Measurements from ENCODE around the gene CABS1. TPM values are rescaled to one million over a fixed set of nuclear protein-coding genes. Genes with fewer than 3 reads are reported as not detected.

The CABS1 gene
- polyA plus RNA-seq, 1 experiment, result not detected

DNA sequence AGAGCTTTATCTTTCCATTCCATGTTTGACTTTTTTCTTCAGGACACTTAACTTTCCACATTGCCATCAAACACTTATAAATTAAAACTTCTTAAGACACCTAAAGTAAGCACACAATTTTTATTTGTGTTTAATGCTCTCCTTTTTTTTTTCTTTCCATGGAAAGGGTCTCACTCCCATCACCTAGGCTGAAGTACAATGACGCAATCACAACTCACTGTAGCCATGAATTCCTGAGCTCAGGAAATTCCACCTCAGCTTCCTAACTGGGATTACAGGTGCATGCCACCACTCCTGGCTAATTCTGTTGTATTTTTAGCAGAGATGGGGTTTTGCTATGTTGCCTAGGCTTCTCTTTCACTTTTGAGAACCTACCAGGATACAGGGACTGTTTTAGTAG is 33.0 kb downstream of the CABS1 start:
- POLR2A ChIA-PET, result no interaction called here
- CTCF ChIA-PET, result no interaction called here
- Histone ChIP-seq H3K27me3 (ENCODE audit: control insufficient read depth, insufficient read depth, low read length) (no peaks in the 10 kb centered on the region), H3K36me3 (ENCODE audit: control insufficient read depth, insufficient read depth, low read length) (no peaks in the 10 kb centered on the region), H3K4me3 (ENCODE audit: low read depth, low read length) (no peak overlapping the region)
- TF ChIP-seq, protein P1, sequence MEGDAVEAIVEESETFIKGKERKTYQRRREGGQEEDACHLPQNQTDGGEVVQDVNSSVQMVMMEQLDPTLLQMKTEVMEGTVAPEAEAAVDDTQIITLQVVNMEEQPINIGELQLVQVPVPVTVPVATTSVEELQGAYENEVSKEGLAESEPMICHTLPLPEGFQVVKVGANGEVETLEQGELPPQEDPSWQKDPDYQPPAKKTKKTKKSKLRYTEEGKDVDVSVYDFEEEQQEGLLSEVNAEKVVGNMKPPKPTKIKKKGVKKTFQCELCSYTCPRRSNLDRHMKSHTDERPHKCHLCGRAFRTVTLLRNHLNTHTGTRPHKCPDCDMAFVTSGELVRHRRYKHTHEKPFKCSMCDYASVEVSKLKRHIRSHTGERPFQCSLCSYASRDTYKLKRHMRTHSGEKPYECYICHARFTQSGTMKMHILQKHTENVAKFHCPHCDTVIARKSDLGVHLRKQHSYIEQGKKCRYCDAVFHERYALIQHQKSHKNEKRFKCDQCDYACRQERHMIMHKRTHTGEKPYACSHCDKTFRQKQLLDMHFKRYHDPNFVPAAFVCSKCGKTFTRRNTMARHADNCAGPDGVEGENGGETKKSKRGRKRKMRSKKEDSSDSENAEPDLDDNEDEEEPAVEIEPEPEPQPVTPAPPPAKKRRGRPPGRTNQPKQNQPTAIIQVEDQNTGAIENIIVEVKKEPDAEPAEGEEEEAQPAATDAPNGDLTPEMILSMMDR (IDR thresholded peaks at IDR 0.05; ENCODE audit: insufficient read depth, low read depth, low read length), result no peak
- no peak for DNase-seq (ENCODE audit: low read depth)

DNA sequence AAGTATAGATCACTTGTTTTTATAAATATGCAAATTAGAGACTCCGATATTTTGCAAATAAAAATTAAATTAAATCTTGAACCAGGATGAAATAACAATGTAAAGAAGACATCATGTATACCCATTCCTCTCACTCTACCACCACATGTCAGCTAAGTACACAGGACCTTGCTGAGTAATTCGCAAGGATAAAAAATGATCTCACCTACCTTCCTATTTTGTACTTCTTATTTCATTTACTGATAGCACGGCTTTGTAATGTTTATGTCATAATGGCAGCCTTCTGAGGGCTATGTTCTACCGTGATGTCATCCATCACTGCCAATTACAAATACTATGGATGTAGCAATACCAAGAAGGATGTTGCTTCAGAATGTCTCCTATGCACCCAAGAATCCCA is 37.2 kb downstream of the CABS1 start:
- POLR2A ChIA-PET, result no interaction called here
- DNase-seq (ENCODE audit: low read depth), result no peak
- H3K36me3 ChIP-seq (ENCODE audit: control insufficient read depth, insufficient read depth, low read length), result no peaks in the 10 kb centered on the region

DNA sequence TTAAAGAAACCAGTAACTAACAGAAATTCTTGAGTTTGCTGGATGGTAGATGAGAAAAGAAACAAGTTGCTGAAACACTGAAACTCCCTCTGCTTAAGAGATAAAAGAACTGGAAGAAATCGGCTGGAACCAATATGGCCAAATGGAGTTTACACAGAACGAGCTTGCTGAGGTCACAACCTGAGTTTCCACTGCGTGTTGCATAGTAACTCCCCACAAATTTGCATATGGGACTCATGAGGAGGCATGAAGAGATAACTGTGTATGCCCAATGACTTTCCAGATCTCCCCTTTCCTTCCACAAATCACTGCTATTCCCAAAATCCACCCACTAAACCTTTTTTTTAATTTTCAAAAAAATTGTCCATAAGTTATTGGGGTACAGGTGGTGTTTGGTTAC is 38.0 kb downstream of the CABS1 start:
- TF ChIP-seq, protein P1 (IDR thresholded peaks at IDR 0.05; ENCODE audit: insufficient read depth, low read depth, low read length), result no peak
- ChIA-PET POLR2A (no interaction called here), CTCF (no interaction called here)
- DNase-seq (ENCODE audit: low read depth), result no peak
- Histone ChIP-seq H3K27me3 (ENCODE audit: control insufficient read depth, insufficient read depth, low read length) (no peaks in the 10 kb centered on the region), H3K36me3 (ENCODE audit: control insufficient read depth, insufficient read depth, low read length) (no peaks in the 10 kb centered on the region), H3K4me3 (ENCODE audit: low read depth, low read length) (no peak overlapping the region)

More for the DNA sequence above, 37.2 kb downstream of the CABS1 start:
- CTCF ChIA-PET, result no interaction called here
- H3K27me3 ChIP-seq (ENCODE audit: control insufficient read depth, insufficient read depth, low read length), result no peaks in the 10 kb centered on the region
- TF ChIP-seq, protein P1 (IDR thresholded peaks at IDR 0.05; ENCODE audit: insufficient read depth, low read depth, low read length), result no peak
- no peak overlapping the region for H3K4me3 ChIP-seq (ENCODE audit: low read depth, low read length)

DNA sequence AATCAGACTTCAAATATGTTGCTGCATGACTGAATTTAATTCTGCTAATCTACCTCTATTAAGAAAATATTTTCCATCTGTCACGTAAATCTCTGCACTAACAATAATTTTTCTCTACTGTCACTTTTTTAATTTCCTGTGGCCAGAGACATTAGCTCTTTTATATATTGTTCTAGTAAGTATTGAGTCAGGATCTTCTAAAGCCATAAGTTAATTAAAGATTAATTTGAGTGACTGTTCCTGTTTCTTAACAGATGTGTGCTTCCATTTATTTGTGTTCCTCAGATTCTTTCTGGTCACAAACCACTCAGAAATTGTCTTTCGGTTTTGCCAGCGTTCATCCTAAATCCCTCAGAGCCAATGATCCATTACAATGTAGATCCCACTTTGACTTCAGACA is 45.8 kb downstream of the CABS1 start:
- Histone ChIP-seq H3K4me3 (ENCODE audit: low read depth, low read length) (no peak overlapping the region), H3K27me3 (ENCODE audit: control insufficient read depth, insufficient read depth, low read length) (no peaks in the 10 kb centered on the region), H3K36me3 (ENCODE audit: control insufficient read depth, insufficient read depth, low read length) (no peaks in the 10 kb centered on the region)
- ChIA-PET CTCF (no interaction called here), POLR2A (no interaction called here)
- no peak for DNase-seq (ENCODE audit: low read depth)
- TF ChIP-seq, protein P1 (IDR thresholded peaks at IDR 0.05; ENCODE audit: insufficient read depth, low read depth, low read length), result no peak

DNA sequence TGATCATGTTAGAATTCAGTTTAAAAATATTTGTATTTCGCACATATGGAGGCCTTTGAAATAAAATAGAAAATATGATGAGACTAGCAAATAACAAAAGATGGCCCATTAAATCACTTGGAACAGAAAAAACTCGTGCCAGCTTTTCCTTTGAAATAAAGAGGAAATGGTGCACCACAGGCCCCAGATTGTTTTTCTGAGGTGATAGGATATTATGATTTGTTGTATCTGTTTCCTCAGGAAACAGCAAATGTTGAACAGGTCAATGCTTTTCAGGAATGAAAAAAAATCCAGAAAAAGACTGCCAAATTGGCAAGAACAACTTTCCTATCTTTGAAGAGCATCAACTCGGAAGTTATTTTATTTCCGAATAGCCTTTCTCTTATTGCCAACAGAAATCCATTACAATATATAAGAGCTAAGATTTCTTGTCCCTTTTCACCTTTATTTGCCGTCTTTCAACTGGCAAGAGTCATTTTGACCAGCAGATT is 48.0 kb downstream of the CABS1 start, which contains the start of gene SMR3B:
Gene SMR3B, plus strand, starts transcription at position 441 of the 491 bp plus-strand sequence. CDS start 1,380 bp downstream, outside the sequence.
- Histone ChIP-seq H3K36me3 (ENCODE audit: control insufficient read depth, insufficient read depth, low read length) (no peaks in the 10 kb centered on the region), H3K27me3 (ENCODE audit: control insufficient read depth, insufficient read depth, low read length) (no peaks in the 10 kb centered on the region), H3K4me3 (ENCODE audit: low read depth, low read length) (no peak within 1 kb of the TSS)
- TF ChIP-seq, protein P1 (IDR thresholded peaks at IDR 0.05; ENCODE audit: insufficient read depth, low read depth, low read length), result no peak
- POLR2A ChIA-PET, result no interaction called here
- CTCF ChIA-PET, result no interaction called here
- DNase-seq (ENCODE audit: low read depth), result no peak

Other genes starting within 250 kb of the CABS1 start
- gene PRR27, start 180.7 kb upstream of the CABS1 start, polyA plus RNA-seq (2011; rRNA removed), result not detected in 2 replicates
- not detected in 2 replicates for gene ODAM, start 139.3 kb upstream of the CABS1 start, polyA plus RNA-seq (2011; rRNA removed)
- not detected in 2 replicates for gene FDCSP, start 108.9 kb upstream of the CABS1 start, polyA plus RNA-seq (2011; rRNA removed)
- not detected in 2 replicates for gene CSN3, start 92.4 kb upstream of the CABS1 start, polyA plus RNA-seq (2011; rRNA removed)
- not detected in 2 replicates for gene SMR3A, start 25.8 kb downstream of the CABS1 start, polyA plus RNA-seq (2011; rRNA removed)
- gene SMR3B, start 48.1 kb downstream of the CABS1 start, polyA plus RNA-seq (2011; rRNA removed), result not detected in 2 replicates
- gene OPRPN, start 63.0 kb downstream of the CABS1 start, polyA plus RNA-seq (2011; rRNA removed), result not detected in 2 replicates
- not detected in 2 replicates for gene MUC7, start 137.2 kb downstream of the CABS1 start, polyA plus RNA-seq (2011; rRNA removed)
- not detected in 2 replicates for gene AMTN, start 183.6 kb downstream of the CABS1 start, polyA plus RNA-seq (2011; rRNA removed)